GM12878 (cell line): ENCODE results near the gene AXIN1. TPM values are rescaled to one million over a fixed set of nuclear protein-coding genes. Genes with fewer than 3 reads are reported as not detected.
A peak's percentile ranks its signal among the peaks of the same experiment; 100 is the strongest.

Experiments used
- ATAC-seq: fragments of 200-7000 bp; cut with Tn5 transposase; 3 replicates; pipeline ENCODE4 v1.9.1; 2020; ENCODE audit warnings: mild to moderate bottlenecking, moderate library complexity
- BruUV-seq: library from RNA; stranded (reverse); fragments of 400-500 nt; replicated peaks from 2 replicates; lab custom pipeline; 2021; lab: Mats Ljungman, UMichigan
- CTCF ChIA-PET: fragments of 300-600 bp; sonication (Branson Sonifier 250); formaldehyde crosslinking; extraction: SDS; loops from one replicate; lab custom pipeline; 2021; ENCODE audit warnings: inconsistent platforms; lab: Yijun Ruan, JAX
- POLR2A ChIA-PET: fragments of 350-600 bp; formaldehyde crosslinking; extraction: SDS; loops from one replicate; lab custom pipeline; 2021; ENCODE audit warnings: inconsistent platforms; lab: Charles Lee
- RAD21 ChIA-PET: fragments of 300-600 bp; sonication (Branson Sonifier 250); formaldehyde crosslinking; loops from one replicate; lab custom pipeline; 2023; ENCODE audit warnings: antibody characterized with exemption; ENCODE audit not compliant: unreplicated experiment; lab: Charles Lee
- SMC1A ChIA-PET: fragments of 300-600 bp; sonication (Branson Sonifier 250); formaldehyde crosslinking; loops from one replicate; lab custom pipeline; 2023; ENCODE audit not compliant: unreplicated experiment, uncharacterized antibody; lab: Charles Lee
- DNase-seq: peaks from one replicate; pipeline ENCODE4 v3.0.0-alpha.2; 2011; ENCODE audit warnings: low read depth, low spot score
- FAIRE-seq: peaks from 3 replicates; lab custom pipeline; 2011; peaks lifted over from hg19 to GRCh38; lab: Jason Lieb, UNC
- H2AFZ ChIP-seq: 2 replicates; pipeline ENCODE4 v1.6.0; 2011; ENCODE audit warnings: low read depth, low read length, control low read depth; ENCODE audit not compliant: control insufficient read depth
- H3K27ac ChIP-seq: 2 replicates; pipeline ENCODE4 v1.5.1; 2011; ENCODE audit warnings: control low read depth; ENCODE audit not compliant: control insufficient read depth, insufficient read depth
- H3K27me3 ChIP-seq, 2 experiments: replicated peaks in 1 of 2; 2 replicates each; pipeline versions ENCODE4 v1.6.0 to v1.6.1; 2011; ENCODE audit warnings: low read length in 1 of 2; ENCODE audit not compliant: control insufficient read depth in 2 of 2, insufficient read depth in 2 of 2
- H3K36me3 ChIP-seq, 2 experiments: 2 replicates each; pipeline ENCODE4 v1.5.1; 2011; ENCODE audit warnings: low read length in 1 of 2; ENCODE audit not compliant: control insufficient read depth in 2 of 2, insufficient read depth in 2 of 2
- H3K4me1 ChIP-seq: 2 replicates; pipeline ENCODE4 v1.6.1; 2011; ENCODE audit warnings: mild to moderate bottlenecking, low read length, moderate library complexity, mixed read lengths; ENCODE audit not compliant: control insufficient read depth, insufficient read depth
- H3K4me2 ChIP-seq: 2 replicates; pipeline ENCODE4 v1.6.0; 2011; ENCODE audit warnings: control low read depth; ENCODE audit not compliant: control insufficient read depth, insufficient read depth
- H3K4me3 ChIP-seq: fragments of 200-600 bp; sonication (generic); 2 replicates; pipeline ENCODE4 v1.5.1; 2016
- H3K79me2 ChIP-seq: 2 replicates; pipeline ENCODE4 v1.6.0; 2011; ENCODE audit warnings: low read length; ENCODE audit not compliant: control insufficient read depth, insufficient read depth
- H3K9ac ChIP-seq: 2 replicates; pipeline ENCODE4 v1.8.0; 2011; ENCODE audit warnings: low read length, control low read depth, mixed read lengths; ENCODE audit not compliant: control insufficient read depth, insufficient read depth
- H3K9me3 ChIP-seq: replicated peaks from 3 replicates; pipeline ENCODE4 v1.5.1; 2011; ENCODE audit warnings: mild to moderate bottlenecking, low read length; ENCODE audit not compliant: control insufficient read depth, insufficient read depth
- H4K20me1 ChIP-seq: 2 replicates; pipeline ENCODE4 v1.6.0; 2011; ENCODE audit not compliant: control insufficient read depth, insufficient read depth
- BHLHE40 ChIP-seq, 2 experiments: fragments of 450-650 bp in 1 of 2; IDR thresholded peaks; 2 replicates each; pipeline ENCODE4 v1.6.1; 2011 to 2017; ENCODE audit warnings: low read depth in 2 of 2, borderline replicate concordance in 1 of 2, improper control_type of control experiment in 1 of 2, low read length in 1 of 2, mild to moderate bottlenecking in 1 of 2
- CEBPZ ChIP-seq: fragments of 150-350 bp; IDR thresholded peaks from 2 replicates; pipeline ENCODE4 v1.6.1; 2016; ENCODE audit warnings: low read depth, low read length
- EGR1 ChIP-seq, 2 experiments: IDR thresholded peaks; 1 replicate in 1 of 2; 2 replicates in 1 of 2; pipeline ENCODE4 v1.6.1; 2011 to 2012; ENCODE audit warnings: low read depth in 2 of 2, low read length in 2 of 2, borderline replicate concordance in 1 of 2, mild to moderate bottlenecking in 1 of 2, moderate library complexity in 1 of 2
- GATAD2B ChIP-seq: fragments of 450-650 bp; conservative IDR thresholded peaks from 2 replicates; pipeline ENCODE4 v1.6.1; 2017; ENCODE audit warnings: low read depth, mild to moderate bottlenecking, moderate library complexity
- IKZF1 ChIP-seq: fragments of 450-650 bp; conservative IDR thresholded peaks from 2 replicates; pipeline ENCODE4 v1.6.1; 2017; ENCODE audit warnings: antibody characterized with exemption, mild to moderate bottlenecking
- LARP7 ChIP-seq: fragments of 450-650 bp; IDR thresholded peaks from 2 replicates; pipeline ENCODE4 v1.6.1; 2017; ENCODE audit warnings: mild to moderate bottlenecking
- NKRF ChIP-seq: fragments of 450-650 bp; conservative IDR thresholded peaks from 2 replicates; pipeline ENCODE4 v1.6.1; 2017; ENCODE audit warnings: mild to moderate bottlenecking, moderate library complexity
- RB1 ChIP-seq: fragments of 450-650 bp; formaldehyde crosslinking; IDR thresholded peaks from 2 replicates; pipeline ENCODE4 v1.6.1; 2017; ENCODE audit warnings: mild to moderate bottlenecking, borderline replicate concordance
- SMARCA5 ChIP-seq: fragments of 450-650 bp; IDR thresholded peaks from 2 replicates; pipeline ENCODE4 v1.6.1; 2017; ENCODE audit warnings: mild to moderate bottlenecking
- USF2 ChIP-seq: IDR thresholded peaks from 2 replicates; pipeline ENCODE4 v1.6.1; 2011; ENCODE audit warnings: low read depth, low read length, improper control_type of control experiment, borderline replicate concordance
- WGBS: methylation state at CpG from one replicate; pipeline ENCODE4 v1.1.6; 2016; ENCODE audit warnings: low lambda C conversion rate; ENCODE audit not compliant: insufficient replicate concordance, insufficient coverage; ENCODE audit errors: missing lambda C conversion rate; 5-methylcytosine and 5-hydroxymethylcytosine counted together
- in situ Hi-C: fragments of 300-500 bp; cut with MboI; formaldehyde crosslinking; loops from 9 replicates; pipeline ENCODE4 v1.14.3; 2018; ENCODE audit warnings: mixed read lengths
- intact Hi-C: fragments of 100-400 bp; cut with micrococcal nuclease; formaldehyde crosslinking; loops from one replicate; pipeline ENCODE4 v1.14.2; 2022; ENCODE audit not compliant: unreplicated experiment
- polyA plus RNA-seq, 11 experiments: library from polyadenylated mRNA; depleted of rRNA in 4 of 11; unstranded in 6 of 11; stranded (reverse) in 5 of 11; fragments of >200 nt; fragmentation: Nextera tagmentation in 4 of 11; fragmentation: Illumina TruSeq in 1 of 11; extraction: Ambion mirVana in 4 of 11; extraction: Trizol in 1 of 11; gene quantifications; 1 replicate in 1 of 11; 2 replicates in 10 of 11; pipeline versions ENCODE4 v1.2.1 to v1.2.3, GENCODE V29; 2011 to 2016; ENCODE audit warnings: inconsistent platforms in 2 of 11, missing spikeins in 2 of 11, low read depth in 1 of 11
- total RNA-seq, 4 experiments: library from RNA; depleted of rRNA in 3 of 4; stranded (reverse); fragments of >200 nt in 3 of 4; fragmentation: Illumina TruSeq in 1 of 4; extraction: Trizol in 1 of 4; gene quantifications; 2 replicates each; pipeline versions ENCODE4 v1.2.1 to v1.2.3, GENCODE V29; 2013 to 2021

AXIN1 gene
- total and polyA plus RNA-seq, 10 of the 15 experiments (the other 5 are each of a cell fraction or from before 2014, with no cell fraction given) = 0.26 to 27.1 (median 7.7) TPM

GRCh38 chr16:353404-354290 is 1.1 kb upstream of the AXIN1 start (continued):
- no peak for TF ChIP-seq USF2
- no peak for TF ChIP-seq SMARCA5
- TF ChIP-seq, all 136 proteins: peak for 0

GRCh38 chr16:351804-352520 is 561 bp downstream of the AXIN1 start:
- no TSS peak for BruUV-seq
- Histone ChIP-seq H4K20me1 (no peaks in the 10 kb centered on the region), H3K27me3 (no peaks in the 10 kb centered on the region), H3K9ac (peak overlapping the region; percentile 73), H3K36me3 (no peaks in the 10 kb centered on the region), H3K4me2 (peak overlapping the region; percentile 82), H3K27ac (peak overlapping the region; percentile 48), H2AFZ (peak overlapping the region; percentile 34; the same call in 1 of the 2 replicates), H3K79me2 (peaks cover 31% of the 10 kb centered on the region), H3K4me1 (peaks cover 21% of the 10 kb centered on the region), H3K9me3 (no peaks in the 10 kb centered on the region), H3K4me3 (peak overlapping the region; percentile 96)
- intact Hi-C loops = no loop called here
- SMC1A ChIA-PET = interaction anchor here (1.8 kb wide), 1 partner anchor 117 kb away, joined by 5 read pairs; the partner anchor contains the start of gene FAM234A
- WGBS = 2% methylated on average over 33 of the region's 95 CpGs
- CTCF ChIA-PET = interaction anchor here (1.0 to 3.3 kb wide), 2 partner anchors 10 to 245 kb away, joined by 3 to 12 read pairs; no protein-coding TSS in a partner anchor
- TF ChIP-seq RB1 (0 out of 2 replicates have a peak, but pooled peaks have one; percentile 20), NKRF (peak; percentile 52), EGR1 (IDR thresholded peaks at IDR 0.05; ENCODE audit: borderline replicate concordance in 1 of 2, low read depth in 2 of 2, low read length in 2 of 2) (no peak), GATAD2B (peak; percentile 73; the same call in 1 of the 2 replicates), LARP7 (0 out of 2 replicates have a peak, but pooled peaks have one; percentile 14), IKZF1 (0 out of 2 replicates have a peak, but pooled peaks have one; percentile 25), CEBPZ (no peak), BHLHE40 (IDR thresholded peaks at IDR 0.05; ENCODE audit: borderline replicate concordance in 1 of 2, low read depth in 2 of 2, low read length in 1 of 2) (peak in 1 of 2 experiments; percentile 51; a peak in 1 of 4 replicates)
- RAD21 ChIA-PET = interaction anchor here (0.6 to 4.0 kb wide), 12 partner anchors 11 to 211 kb away, joined by 3 to 28 read pairs (median 4); partner anchors contain the start of genes FAM234A and LUC7L
- FAIRE-seq = no peak
- no peak for DNase-seq
- POLR2A ChIA-PET = interaction anchor here (0.5 to 4.8 kb wide), 8 partner anchors 19 to 295 kb away, joined by 3 to 33 read pairs (median 6); partner anchors contain the start of genes FAM234A, MRPL28 and PGAP6
- no peak for ATAC-seq
- in situ Hi-C loops = no loop called here
